Smooth muscle cell (in vitro differentiated cells): ENCODE data around the gene ZSCAN1. TPM values are rescaled to one million over a fixed set of nuclear protein-coding genes. Genes with fewer than 3 reads are reported as not detected.

ENCODE experiments used
- DNase-seq: peaks from one replicate; lab custom pipeline; 2025; ENCODE audit not compliant: unreplicated experiment; lab: John Stamatoyannopoulos, UW
- H2AFZ ChIP-seq: fragments of 200-600 bp; sonication (generic); 2 replicates; pipeline ENCODE4 v1.6.0; 2016; ENCODE audit warnings: antibody characterized with exemption, low read depth, mild to moderate bottlenecking
- H3F3A ChIP-seq: fragments of 200-600 bp; sonication (generic); 2 replicates; pipeline ENCODE4 v1.6.0; 2017; ENCODE audit warnings: antibody characterized with exemption, low read depth
- H3K27ac ChIP-seq: fragments of 200-600 bp; sonication (generic); 2 replicates; pipeline ENCODE4 v1.5.1; 2016; ENCODE audit warnings: low read depth, mild to moderate bottlenecking
- H3K27me3 ChIP-seq: fragments of 200-600 bp; sonication (generic); 2 replicates; pipeline ENCODE4 v1.6.1; 2016; ENCODE audit warnings: low read depth, mild to moderate bottlenecking
- H3K36me3 ChIP-seq: fragments of 200-600 bp; sonication (generic); 2 replicates; pipeline ENCODE4 v1.5.1; 2016; ENCODE audit warnings: low read depth
- H3K4me1 ChIP-seq: fragments of 200-600 bp; sonication (generic); 2 replicates; pipeline ENCODE4 v1.5.1; 2016; ENCODE audit warnings: low read depth
- H3K4me2 ChIP-seq: fragments of 200-600 bp; sonication (generic); 2 replicates; pipeline ENCODE4 v1.6.0; 2016; ENCODE audit warnings: mild to moderate bottlenecking
- H3K4me3 ChIP-seq: fragments of 200-600 bp; sonication (generic); 2 replicates; pipeline ENCODE4 v1.5.1; 2016; ENCODE audit warnings: mild to moderate bottlenecking
- H3K79me2 ChIP-seq: fragments of 200-600 bp; sonication (generic); 2 replicates; pipeline ENCODE4 v1.6.0; 2016; ENCODE audit warnings: low read depth, mild to moderate bottlenecking
- H3K9ac ChIP-seq: fragments of 200-600 bp; sonication (generic); 2 replicates; pipeline ENCODE4 v1.6.0; 2016; ENCODE audit warnings: low read depth
- H3K9me3 ChIP-seq: fragments of 200-600 bp; sonication (generic); replicated peaks from 2 replicates; pipeline ENCODE4 v1.5.1; 2016; ENCODE audit warnings: low read depth
- H4K20me1 ChIP-seq: fragments of 200-600 bp; sonication (generic); 2 replicates; pipeline ENCODE4 v1.6.0; 2016; ENCODE audit warnings: low read depth
- WGBS: methylation state at CpG from one replicate; pipeline ENCODE4 v1.1.7; 2016; ENCODE audit warnings: low lambda C conversion rate; 5-methylcytosine and 5-hydroxymethylcytosine counted together
- polyA plus RNA-seq: library from polyadenylated mRNA; unstranded; fragments of >200 nt; fragmentation: Nextera tagmentation; extraction: Ambion mirVana; gene quantifications from 2 replicates; pipeline ENCODE4 v1.2.1, GENCODE V29; 2016
- total RNA-seq: library from RNA; depleted of rRNA; stranded (reverse); fragments of >200 nt; gene quantifications from 2 replicates; pipeline ENCODE4 v1.2.3, GENCODE V29; 2014
- TF ChIP-seq, protein P1 (sequence below): fragments of 200-600 bp; sonication (generic); IDR thresholded peaks from 2 replicates; pipeline ENCODE4 v1.5.1; 2017; ENCODE audit warnings: borderline replicate concordance, mild to moderate bottlenecking, antibody characterized with exemption; ENCODE audit not compliant: insufficient read depth, poor library complexity, severe bottlenecking

ZSCAN1 gene
- total and polyA plus RNA-seq, 2 experiments from 2014 or later = 0.94 TPM; not detected in 1

DNA sequence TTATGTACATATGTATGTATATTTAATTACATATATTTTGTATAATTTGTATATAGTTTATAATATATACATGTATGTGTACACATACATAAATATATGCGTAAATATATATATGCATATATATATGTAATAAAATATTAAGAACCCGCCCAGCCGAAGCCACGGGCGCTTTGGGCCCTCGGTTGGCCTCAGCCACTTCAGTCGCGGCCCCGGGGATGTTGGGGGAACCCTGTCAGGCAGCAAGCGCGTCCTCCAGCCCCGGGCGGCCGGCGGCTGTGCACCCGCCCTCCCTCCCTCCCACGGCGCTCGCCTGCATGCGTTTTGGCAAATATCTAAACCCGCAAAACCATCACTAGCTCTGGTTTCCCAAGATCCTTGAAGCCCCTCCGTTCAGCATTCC lies 23.3 kb upstream of the ZSCAN1 start:
- H2AFZ ChIP-seq = no peak overlapping the region
- H3F3A ChIP-seq = no peaks in the 10 kb centered on the region
- no peak for DNase-seq
- no peak overlapping the region for H3K4me3 ChIP-seq
- H3K36me3 ChIP-seq = peaks cover 21% of the 10 kb centered on the region
- no peaks in the 10 kb centered on the region for H3K4me1 ChIP-seq
- H3K9ac ChIP-seq = no peak overlapping the region
- H3K27ac ChIP-seq = no peak overlapping the region
- no peak overlapping the region for H3K4me2 ChIP-seq
- TF ChIP-seq, protein P1, sequence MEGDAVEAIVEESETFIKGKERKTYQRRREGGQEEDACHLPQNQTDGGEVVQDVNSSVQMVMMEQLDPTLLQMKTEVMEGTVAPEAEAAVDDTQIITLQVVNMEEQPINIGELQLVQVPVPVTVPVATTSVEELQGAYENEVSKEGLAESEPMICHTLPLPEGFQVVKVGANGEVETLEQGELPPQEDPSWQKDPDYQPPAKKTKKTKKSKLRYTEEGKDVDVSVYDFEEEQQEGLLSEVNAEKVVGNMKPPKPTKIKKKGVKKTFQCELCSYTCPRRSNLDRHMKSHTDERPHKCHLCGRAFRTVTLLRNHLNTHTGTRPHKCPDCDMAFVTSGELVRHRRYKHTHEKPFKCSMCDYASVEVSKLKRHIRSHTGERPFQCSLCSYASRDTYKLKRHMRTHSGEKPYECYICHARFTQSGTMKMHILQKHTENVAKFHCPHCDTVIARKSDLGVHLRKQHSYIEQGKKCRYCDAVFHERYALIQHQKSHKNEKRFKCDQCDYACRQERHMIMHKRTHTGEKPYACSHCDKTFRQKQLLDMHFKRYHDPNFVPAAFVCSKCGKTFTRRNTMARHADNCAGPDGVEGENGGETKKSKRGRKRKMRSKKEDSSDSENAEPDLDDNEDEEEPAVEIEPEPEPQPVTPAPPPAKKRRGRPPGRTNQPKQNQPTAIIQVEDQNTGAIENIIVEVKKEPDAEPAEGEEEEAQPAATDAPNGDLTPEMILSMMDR = no peak
- no peaks in the 10 kb centered on the region for H3K79me2 ChIP-seq
- peaks cover 15% of the 10 kb centered on the region for H3K9me3 ChIP-seq
- 94% methylated on average over 21 of the region's 22 CpGs for WGBS
- H4K20me1 ChIP-seq = no peaks in the 10 kb centered on the region
- H3K27me3 ChIP-seq = no peaks in the 10 kb centered on the region

DNA sequence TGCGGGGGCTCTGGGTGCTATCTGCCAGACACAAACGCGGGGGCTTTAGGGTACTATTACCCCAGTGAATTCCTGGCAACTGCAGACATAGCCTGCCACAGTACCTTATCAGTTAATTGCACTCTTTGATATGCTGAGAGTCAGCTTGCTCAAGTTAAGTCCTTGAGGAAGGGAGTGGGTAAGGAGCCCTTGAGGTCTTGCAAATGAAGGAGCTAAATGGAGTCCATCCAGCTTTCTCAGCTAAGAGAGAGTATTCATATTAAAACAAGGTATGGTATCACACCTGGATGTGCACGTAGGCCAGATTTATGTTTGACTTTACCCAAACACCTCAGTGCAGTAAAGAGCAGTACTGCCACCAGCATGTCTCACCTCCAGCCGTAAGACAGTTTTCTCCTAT lies 19.7 kb upstream of the ZSCAN1 start:
- H2AFZ ChIP-seq = no peak overlapping the region
- no peaks in the 10 kb centered on the region for H4K20me1 ChIP-seq
- H3K4me2 ChIP-seq = no peak overlapping the region
- no peaks in the 10 kb centered on the region for H3K27me3 ChIP-seq
- H3K36me3 ChIP-seq = no peaks in the 10 kb centered on the region
- H3K4me1 ChIP-seq = no peaks in the 10 kb centered on the region
- DNase-seq = no peak
- TF ChIP-seq, protein P1 = no peak
- H3F3A ChIP-seq = no peaks in the 10 kb centered on the region
- WGBS = 60% methylated on average over 5 of the region's 5 CpGs
- H3K27ac ChIP-seq = no peak overlapping the region
- H3K9me3 ChIP-seq = peaks cover 6% of the 10 kb centered on the region
- no peak overlapping the region for H3K9ac ChIP-seq
- no peak overlapping the region for H3K4me3 ChIP-seq
- H3K79me2 ChIP-seq = no peaks in the 10 kb centered on the region

- Histone ChIP-seq H3K36me3 (no peaks in the 10 kb centered on the region), H3K9ac (no peak overlapping the region), H3K27me3 (no peaks in the 10 kb centered on the region), H3K4me1 (no peaks in the 10 kb centered on the region), H3K79me2 (no peaks in the 10 kb centered on the region), H3K27ac (no peak overlapping the region), H3K4me3 (no peak overlapping the region), H4K20me1 (no peaks in the 10 kb centered on the region), H2AFZ (no peak overlapping the region), H3F3A (no peaks in the 10 kb centered on the region), H3K4me2 (no peak overlapping the region), H3K9me3 (no peaks in the 10 kb centered on the region)
- TF ChIP-seq, protein P1 = no peak
- DNase-seq = no peak
- WGBS = 79% methylated on average over 7 of the region's 7 CpGs
Measured at GRCh38 chr19:58020129-58020528, 13.7 kb upstream of the ZSCAN1 start.

DNA sequence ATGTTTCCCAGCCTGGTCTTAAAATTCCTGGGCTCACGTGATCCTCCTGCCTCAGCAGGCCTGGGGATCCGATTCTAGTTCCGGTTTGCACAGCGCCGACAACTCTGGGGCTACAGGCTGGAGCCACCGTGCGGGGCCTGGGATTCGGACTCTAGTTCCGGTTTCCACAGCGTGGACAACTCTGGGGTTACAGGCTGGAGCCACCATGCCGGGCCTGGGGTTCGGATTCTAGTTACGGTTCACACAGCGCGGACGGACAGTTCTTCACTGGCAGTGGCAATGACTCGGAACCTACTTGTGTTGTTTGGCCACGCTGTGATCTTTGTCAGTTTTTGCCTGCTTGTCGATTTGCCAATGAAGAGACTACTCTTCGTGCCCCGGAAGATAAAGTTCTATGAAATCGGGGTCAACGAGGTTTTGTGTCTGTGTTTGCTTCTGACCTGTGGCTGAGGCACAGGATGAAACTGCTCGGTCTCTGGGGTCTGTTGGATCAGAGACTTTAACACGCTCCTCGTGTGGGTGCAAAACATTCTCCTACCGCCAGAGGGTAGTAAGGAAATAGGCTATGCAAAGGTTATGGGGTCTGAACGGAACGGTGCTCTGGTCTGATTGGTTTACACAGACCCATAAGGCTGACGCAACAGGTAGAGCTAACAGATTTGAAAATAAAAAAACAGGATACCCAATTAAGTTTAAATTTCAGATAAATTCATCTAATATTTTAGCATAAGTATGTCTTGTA lies 12.1 kb upstream of the ZSCAN1 start:
- no peaks in the 10 kb centered on the region for H3F3A ChIP-seq
- H3K36me3 ChIP-seq = no peaks in the 10 kb centered on the region
- H3K9ac ChIP-seq = no peak overlapping the region
- TF ChIP-seq, protein P1 = peak; percentile 39
- 65% methylated on average over 30 of the region's 30 CpGs for WGBS
- H3K27me3 ChIP-seq = no peaks in the 10 kb centered on the region
- DNase-seq = no peak
- H4K20me1 ChIP-seq = no peaks in the 10 kb centered on the region
- no peak overlapping the region for H3K27ac ChIP-seq
- no peaks in the 10 kb centered on the region for H3K4me1 ChIP-seq
- no peak overlapping the region for H2AFZ ChIP-seq
- H3K4me3 ChIP-seq = no peak overlapping the region
- no peaks in the 10 kb centered on the region for H3K79me2 ChIP-seq
- no peaks in the 10 kb centered on the region for H3K9me3 ChIP-seq
- no peak overlapping the region for H3K4me2 ChIP-seq
